SKM-1 (cell line): ENCODE measurements around the gene DRG2.

Source experiments
- DNase-seq: peaks from one replicate; lab custom pipeline; 2025; ENCODE audit not compliant: unreplicated experiment; lab: John Stamatoyannopoulos, UW

DRG2 gene

GRCh38 chr17:18074566-18075272, 13.0 kb upstream of the DRG2 start:
- no peak for DNase-seq

GRCh38 chr17:18076936-18077335, 10.8 kb upstream of the DRG2 start:
- no peak for DNase-seq

GRCh38 chr17:18079543-18079942, 8.2 kb upstream of the DRG2 start:
- DNase-seq, result no peak

GRCh38 chr17:18084256-18084655, 3.5 kb upstream of the DRG2 start:
- no peak for DNase-seq

GRCh38 chr17:18089613-18090012, 1.9 kb downstream of the DRG2 start:
- DNase-seq, result no peak

- peak; percentile 35 for DNase-seq
Observed at GRCh38 chr17:18093616-18094408, 6.1 kb downstream of the DRG2 start.

GRCh38 chr17:18094409-18094807, 6.7 kb downstream of the DRG2 start:
- no peak for DNase-seq

GRCh38 chr17:18099516-18099915, 11.8 kb downstream of the DRG2 start:
- DNase-seq, result no peak

GRCh38 chr17:18100616-18101015, 12.9 kb downstream of the DRG2 start:
- no peak for DNase-seq

- no peak for DNase-seq
Observed at GRCh38 chr17:18101828-18102227, 14.1 kb downstream of the DRG2 start.

GRCh38 chr17:18102640-18103039, 14.9 kb downstream of the DRG2 start:
- DNase-seq, result peak; percentile 24

GRCh38 chr17:18105027-18105426, 17.3 kb downstream of the DRG2 start:
- DNase-seq, result no peak

- no peak for DNase-seq
Observed at GRCh38 chr17:18105595-18105994, 17.8 kb downstream of the DRG2 start.

GRCh38 chr17:18106211-18106610, 18.5 kb downstream of the DRG2 start:
- DNase-seq, result no peak

- no peak for DNase-seq
Observed at GRCh38 chr17:18107061-18107790, 19.5 kb downstream of the DRG2 start.

GRCh38 chr17:18107971-18108370, 20.2 kb downstream of the DRG2 start:
- no peak for DNase-seq

GRCh38 chr17:18108401-18109312, 20.9 kb downstream of the DRG2 start, which contains the start of gene MYO15A:
Gene MYO15A, plus strand, starts transcription at chr17:18108756. Its CDS starts 10,045 bp downstream, at chr17:18118801.
- no peak for DNase-seq

GRCh38 chr17:18109935-18110485, 22.3 kb downstream of the DRG2 start:
- no peak for DNase-seq

- DNase-seq, result no peak
Observed at GRCh38 chr17:18110636-18111145, 22.9 kb downstream of the DRG2 start.

GRCh38 chr17:18111330-18111971, 23.7 kb downstream of the DRG2 start:
- no peak for DNase-seq
